Activated naive CD4-positive, alpha-beta T cell treated with anti-CD3 and anti-CD28 coated beads for 36 hours (primary cell): ENCODE measurements around the gene RALGAPB. TPM values are rescaled to one million over a fixed set of nuclear protein-coding genes. Genes with fewer than 3 reads are reported as not detected.
A peak's percentile ranks its signal among the peaks of the same experiment; 100 is the strongest.

ENCODE experiments used
- CTCF ChIA-PET: fragments of 350-600 bp; sonication (Branson Sonifier 250); formaldehyde crosslinking; loops from one replicate; lab custom pipeline; 2021; ENCODE audit warnings: antibody characterized with exemption; lab: Charles Lee
- DNase-seq: peaks from one replicate; pipeline ENCODE4 v3.0.0-alpha.2; 2020
- H3K27ac Mint-ChIP-seq: one replicate; pipeline ENCODE4 v1.8.0; 2021; ENCODE audit warnings: mild to moderate bottlenecking, mixed read lengths
- H3K27me3 Mint-ChIP-seq: one replicate; pipeline ENCODE4 v1.8.0; 2021; ENCODE audit warnings: low read depth, mixed read lengths
- H3K36me3 Mint-ChIP-seq: one replicate; pipeline ENCODE4 v1.8.0; 2021; ENCODE audit warnings: low read depth, mixed read lengths
- H3K4me1 Mint-ChIP-seq: one replicate; pipeline ENCODE4 v1.8.0; 2021; ENCODE audit warnings: low read depth, mixed read lengths
- H3K4me3 Mint-ChIP-seq: one replicate; pipeline ENCODE4 v1.8.0; 2021; ENCODE audit warnings: mild to moderate bottlenecking, moderate library complexity, mixed read lengths
- H3K9me3 Mint-ChIP-seq: one replicate; pipeline ENCODE4 v1.8.0; 2021; ENCODE audit warnings: mixed read lengths
- intact Hi-C: fragments of 100-400 bp; cut with micrococcal nuclease; formaldehyde crosslinking; loops from one replicate; pipeline ENCODE4 v1.15.1; 2023
- total RNA-seq, 2 experiments: library from RNA; stranded (reverse); gene quantifications; one replicate each; pipeline ENCODE4 v1.2.3, GENCODE V29; 2021

Gene RALGAPB
- total RNA-seq, 2 experiments from 2014 or later, result 22.1 to 24.0 TPM

GRCh38 chr20:38536310-38536709 is 63.7 kb downstream of the RALGAPB start:
- H3K9me3 Mint-ChIP-seq, result no peaks in the 10 kb centered on the region

GRCh38 chr20:38537176-38537575 is 64.5 kb downstream of the RALGAPB start:
- no peak overlapping the region for H3K27ac Mint-ChIP-seq
- intact Hi-C loops, result no loop called here
- no peak for DNase-seq
- CTCF ChIA-PET, result no interaction called here
- no peak overlapping the region for H3K4me3 Mint-ChIP-seq
- H3K4me1 Mint-ChIP-seq, result no peaks in the 10 kb centered on the region
- no peaks in the 10 kb centered on the region for H3K9me3 Mint-ChIP-seq
- peaks cover 25% of the 10 kb centered on the region for H3K36me3 Mint-ChIP-seq
- H3K27me3 Mint-ChIP-seq, result no peaks in the 10 kb centered on the region

More at GRCh38 chr20:38536310-38536709, 63.7 kb downstream of the RALGAPB start:
- Mint-ChIP-seq H3K36me3 (peaks cover 22% of the 10 kb centered on the region), H3K27ac (peak overlapping the region; percentile 2), H3K4me1 (no peaks in the 10 kb centered on the region), H3K27me3 (no peaks in the 10 kb centered on the region), H3K4me3 (no peak overlapping the region)
- intact Hi-C loops, result no loop called here
- CTCF ChIA-PET, result no interaction called here
- DNase-seq, result no peak

DNA sequence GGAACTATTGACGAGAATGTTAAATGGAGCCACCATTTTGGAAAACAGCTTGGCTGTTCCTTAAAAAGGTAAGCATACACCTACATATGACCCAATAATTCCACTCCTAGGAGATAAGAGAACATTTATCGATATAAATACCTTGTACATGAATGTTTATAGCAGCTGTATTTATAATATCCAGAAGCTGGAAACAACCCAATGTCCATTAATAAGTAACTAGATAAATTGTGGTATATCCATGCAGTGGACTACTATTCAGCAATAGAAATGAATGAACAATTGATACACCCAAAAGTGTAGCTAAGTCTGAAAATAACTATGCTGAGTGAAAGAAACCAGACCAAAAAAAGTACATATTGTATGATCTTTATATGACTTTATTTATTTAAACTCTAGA is 66.1 kb downstream of the RALGAPB start:
- Mint-ChIP-seq H3K4me3 (no peak overlapping the region), H3K36me3 (peaks cover 30% of the 10 kb centered on the region), H3K4me1 (no peaks in the 10 kb centered on the region), H3K9me3 (no peaks in the 10 kb centered on the region), H3K27me3 (no peaks in the 10 kb centered on the region), H3K27ac (no peak overlapping the region)
- CTCF ChIA-PET, result interaction anchor here (0.6 to 1.7 kb wide), 2 partner anchors 12 to 25 kb away, joined by 3 to 4 read pairs; no protein-coding TSS in a partner anchor
- DNase-seq, result no peak
- intact Hi-C loops, result no loop called here

DNA sequence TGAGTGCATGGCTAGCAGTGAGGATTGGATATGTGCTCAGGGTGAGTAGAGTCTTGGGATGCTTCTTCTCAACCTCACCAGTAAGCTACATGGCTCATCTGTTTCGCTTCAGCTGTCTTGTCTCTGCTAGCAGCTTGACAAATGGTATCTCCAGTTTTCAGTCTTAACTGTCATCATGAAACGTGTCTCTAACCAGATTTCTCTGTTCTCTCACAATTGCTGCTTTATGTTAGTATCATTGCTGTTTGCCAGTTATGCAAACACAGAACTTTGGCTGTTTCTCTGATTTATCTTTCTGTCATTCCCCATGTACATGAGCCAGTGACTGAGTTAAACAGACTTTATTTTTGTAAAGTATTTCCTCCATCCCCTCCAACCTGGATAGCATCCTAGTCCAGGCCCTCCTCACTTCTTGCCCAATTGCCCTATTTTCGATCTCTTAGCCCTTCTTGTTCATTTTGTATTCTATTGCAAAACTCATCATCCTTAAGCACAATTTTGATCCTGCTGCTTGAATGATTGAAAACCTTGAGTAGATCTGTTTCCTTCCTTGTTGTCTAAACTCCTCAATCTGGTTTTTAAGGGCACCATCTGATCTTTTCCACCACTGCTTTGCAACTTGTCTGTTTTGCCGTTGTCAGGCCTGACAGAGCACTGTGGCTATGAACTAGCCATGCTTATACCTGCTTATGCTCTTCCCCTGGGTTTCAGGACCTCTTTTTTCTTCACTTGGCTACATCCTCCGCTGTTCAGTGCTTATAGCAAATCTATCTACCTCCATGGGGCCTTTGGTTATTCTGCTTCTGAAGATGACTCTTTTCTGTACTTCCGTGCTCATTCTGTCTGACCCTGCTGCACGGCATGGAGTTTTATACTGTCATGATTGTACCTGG is 70.6 kb downstream of the RALGAPB start:
- CTCF ChIA-PET, result no interaction called here
- peaks cover 26% of the 10 kb centered on the region for H3K36me3 Mint-ChIP-seq
- H3K27ac Mint-ChIP-seq, result no peak overlapping the region

GRCh38 chr20:38545771-38546170 is 73.1 kb downstream of the RALGAPB start:
- no peak for DNase-seq
- Mint-ChIP-seq H3K9me3 (no peaks in the 10 kb centered on the region), H3K27ac (no peak overlapping the region), H3K4me1 (peaks cover 9% of the 10 kb centered on the region), H3K36me3 (peaks cover 28% of the 10 kb centered on the region), H3K4me3 (no peak overlapping the region), H3K27me3 (no peaks in the 10 kb centered on the region)
- CTCF ChIA-PET, result no interaction called here
- intact Hi-C loops, result no loop called here

More for the DNA sequence above, 70.6 kb downstream of the RALGAPB start:
- H3K4me1 Mint-ChIP-seq, result peaks cover 9% of the 10 kb centered on the region
- no peaks in the 10 kb centered on the region for H3K9me3 Mint-ChIP-seq
- H3K4me3 Mint-ChIP-seq, result no peak overlapping the region
- DNase-seq, result no peak
- H3K27me3 Mint-ChIP-seq, result no peaks in the 10 kb centered on the region
- intact Hi-C loops, result no loop called here

DNA sequence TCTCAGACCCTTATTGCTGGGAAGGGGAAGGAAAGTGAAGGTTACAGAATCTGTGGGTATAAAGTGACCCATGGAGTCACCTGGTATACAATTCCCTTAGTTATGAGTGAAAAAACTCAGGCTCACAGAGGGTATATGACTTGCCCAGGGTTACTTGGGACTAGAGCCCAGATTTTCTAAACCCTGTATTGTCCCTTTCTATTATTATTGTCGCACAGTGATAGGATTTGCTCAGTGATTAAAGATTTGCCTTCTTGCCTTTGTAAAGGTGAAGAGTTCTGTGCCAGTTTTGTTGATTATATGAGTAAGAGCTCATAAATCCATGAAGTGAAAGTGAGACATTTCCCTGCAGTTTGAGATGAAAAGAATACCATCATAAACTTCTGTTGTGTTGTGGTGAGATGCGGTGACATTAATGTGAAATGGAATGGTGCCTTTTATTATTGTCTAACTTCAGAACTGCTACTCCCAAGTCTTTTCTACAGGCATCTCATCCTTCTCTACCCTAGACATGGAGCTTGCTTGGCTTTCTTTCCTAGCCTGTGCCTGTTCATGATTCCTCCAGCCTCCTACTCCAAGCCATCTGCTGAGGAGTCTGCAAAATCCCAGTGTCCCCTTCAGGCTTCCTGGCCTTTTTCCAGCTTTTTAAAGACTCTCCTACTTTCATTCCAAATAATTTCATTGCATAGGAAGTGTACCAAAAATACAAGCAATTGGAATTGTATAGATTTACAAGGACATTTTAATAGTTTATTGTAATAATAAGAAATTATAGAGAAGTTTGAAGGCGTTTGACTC is 74.8 kb downstream of the RALGAPB start:
- CTCF ChIA-PET, result no interaction called here

GRCh38 chr20:38548356-38549083 is 75.9 kb downstream of the RALGAPB start:
- no peak for DNase-seq
- CTCF ChIA-PET, result interaction anchor here (0.6 kb wide), 1 partner anchor 202 kb away, joined by 3 read pairs; no protein-coding TSS in a partner anchor
- Mint-ChIP-seq H3K4me3 (no peak overlapping the region), H3K27ac (no peak overlapping the region), H3K4me1 (peaks cover 9% of the 10 kb centered on the region), H3K27me3 (no peaks in the 10 kb centered on the region), H3K9me3 (no peaks in the 10 kb centered on the region), H3K36me3 (peaks cover 20% of the 10 kb centered on the region)
- intact Hi-C loops, result no loop called here

More for the DNA sequence above, 74.8 kb downstream of the RALGAPB start:
- Mint-ChIP-seq H3K4me1 (peaks cover 9% of the 10 kb centered on the region), H3K4me3 (no peak overlapping the region), H3K27ac (no peak overlapping the region), H3K36me3 (peaks cover 24% of the 10 kb centered on the region), H3K27me3 (no peaks in the 10 kb centered on the region), H3K9me3 (no peaks in the 10 kb centered on the region)
- intact Hi-C loops, result no loop called here
- DNase-seq, result no peak

- intact Hi-C loops, result no loop called here
Observed at GRCh38 chr20:38550274-38550673, 77.6 kb downstream of the RALGAPB start.

GRCh38 chr20:38551056-38551626 is 78.5 kb downstream of the RALGAPB start:
- no peak overlapping the region for H3K27ac Mint-ChIP-seq
- no peak for DNase-seq
- H3K4me1 Mint-ChIP-seq, result peaks cover 9% of the 10 kb centered on the region
- CTCF ChIA-PET, result no interaction called here
- intact Hi-C loops, result no loop called here
- peaks cover 22% of the 10 kb centered on the region for H3K36me3 Mint-ChIP-seq
- no peaks in the 10 kb centered on the region for H3K27me3 Mint-ChIP-seq
- no peaks in the 10 kb centered on the region for H3K9me3 Mint-ChIP-seq
- H3K4me3 Mint-ChIP-seq, result no peak overlapping the region

More at GRCh38 chr20:38550274-38550673, 77.6 kb downstream of the RALGAPB start:
- Mint-ChIP-seq H3K9me3 (no peaks in the 10 kb centered on the region), H3K4me3 (no peak overlapping the region), H3K36me3 (peaks cover 29% of the 10 kb centered on the region), H3K27ac (no peak overlapping the region), H3K4me1 (peaks cover 9% of the 10 kb centered on the region), H3K27me3 (no peaks in the 10 kb centered on the region)
- CTCF ChIA-PET, result interaction anchor here (0.8 kb wide), 1 partner anchor 11 kb away, joined by 4 read pairs; no protein-coding TSS in a partner anchor
- DNase-seq, result peak; percentile 8

GRCh38 chr20:38554986-38555385 is 82.3 kb downstream of the RALGAPB start:
- no peaks in the 10 kb centered on the region for H3K4me1 Mint-ChIP-seq
- no peaks in the 10 kb centered on the region for H3K27me3 Mint-ChIP-seq
- peaks cover 23% of the 10 kb centered on the region for H3K36me3 Mint-ChIP-seq
- CTCF ChIA-PET, result no interaction called here
- no peaks in the 10 kb centered on the region for H3K9me3 Mint-ChIP-seq
- intact Hi-C loops, result no loop called here
- H3K4me3 Mint-ChIP-seq, result no peak overlapping the region
- no peak overlapping the region for H3K27ac Mint-ChIP-seq
- no peak for DNase-seq

- Mint-ChIP-seq H3K36me3 (peaks cover 23% of the 10 kb centered on the region), H3K27ac (no peak overlapping the region), H3K4me3 (no peak overlapping the region), H3K27me3 (no peaks in the 10 kb centered on the region), H3K4me1 (no peaks in the 10 kb centered on the region), H3K9me3 (no peaks in the 10 kb centered on the region)
- no peak for DNase-seq
- intact Hi-C loops, result no loop called here
- CTCF ChIA-PET, result no interaction called here
Observed at GRCh38 chr20:38555395-38555794, 82.8 kb downstream of the RALGAPB start.
